K562 (cell line): Measurements from ENCODE around the gene TAPBPL. TPM values are rescaled to one million over a fixed set of nuclear protein-coding genes. Genes with fewer than 3 reads are reported as not detected.

Experiments
- ATAC-seq: fragments of 200-7000 bp; cut with Tn5 transposase; 3 replicates; pipeline ENCODE4 v1.9.1; 2020; ENCODE audit warnings: moderate library complexity
- BruUV-seq: library from RNA; stranded (reverse); fragments of 400-500 nt; replicated peaks from 2 replicates; lab custom pipeline; 2021; lab: Mats Ljungman, UMichigan
- CTCF ChIA-PET: fragments of 300-600 bp; formaldehyde crosslinking; extraction: SDS; loops from one replicate; lab custom pipeline; 2021; ENCODE audit warnings: low intra/inter-chr PET ratio; lab: Yijun Ruan, JAX
- POLR2A ChIA-PET: fragments of 300-600, 350-650 bp; sonication (Branson Sonifier 250); formaldehyde crosslinking; extraction: SDS; loops from one replicate; lab custom pipeline; 2021; ENCODE audit warnings: antibody characterized with exemption, inconsistent platforms; lab: Yijun Ruan, JAX
- DNase-seq, 4 experiments: peaks; one replicate each; pipeline versions ENCODE4 v3.0.0 to v3.0.0-alpha.2; 2011 to 2018; ENCODE audit warnings: low spot score in 3 of 4, mixed read lengths in 3 of 4; ENCODE audit errors: extremely low read depth in 1 of 4
- FAIRE-seq: peaks from 2 replicates; lab custom pipeline; 2011; peaks lifted over from hg19 to GRCh38; lab: Jason Lieb, UNC
- H2AFZ ChIP-seq: 2 replicates; pipeline ENCODE4 v1.6.0; 2011; ENCODE audit warnings: low read depth, low read length, control low read depth, inconsistent platforms
- H3K27ac ChIP-seq: fragments of 200-600 bp; 3 replicates; pipeline ENCODE4 v1.8.0; 2011; ENCODE audit warnings: low read depth, mild to moderate bottlenecking, control low read depth, inconsistent platforms, low read length, moderate library complexity, mixed read lengths; ENCODE audit errors: extremely low read depth
- H3K27me3 ChIP-seq, 2 experiments: fragments of 300-600 bp in 1 of 2; 2 replicates in 1 of 2; 3 replicates in 1 of 2; pipeline versions ENCODE4 v1.6.0 to v1.8.0; 2011; ENCODE audit warnings: inconsistent platforms in 2 of 2, low read length in 2 of 2, mild to moderate bottlenecking in 1 of 2, mixed read lengths in 1 of 2, moderate library complexity in 1 of 2; ENCODE audit not compliant: control insufficient read depth in 2 of 2, insufficient read depth in 2 of 2
- H3K36me3 ChIP-seq: fragments of 300-600 bp; 3 replicates; pipeline ENCODE4 v1.8.0; 2011; ENCODE audit warnings: mild to moderate bottlenecking, low read length, inconsistent platforms; ENCODE audit not compliant: control insufficient read depth, insufficient read depth
- H3K4me1 ChIP-seq, 2 experiments: fragments of 200-600 bp in 1 of 2; replicated peaks in 1 of 2; 2 replicates in 1 of 2; 3 replicates in 1 of 2; pipeline versions ENCODE4 v1.5.1 to v1.8.0; 2011; ENCODE audit warnings: inconsistent platforms in 2 of 2, low read length in 2 of 2, mild to moderate bottlenecking in 1 of 2, mixed read lengths in 1 of 2, moderate library complexity in 1 of 2; ENCODE audit not compliant: control insufficient read depth in 2 of 2, insufficient read depth in 2 of 2
- H3K4me2 ChIP-seq: 2 replicates; pipeline ENCODE4 v1.6.1; 2011; ENCODE audit warnings: low read length, control low read depth, inconsistent platforms, mixed read lengths; ENCODE audit not compliant: insufficient read depth
- H3K4me3 ChIP-seq: fragments of 200-600 bp; sonication (generic), shearing (Covaris generic); 2 replicates; pipeline ENCODE4 v1.5.1; 2016; ENCODE audit warnings: control low read depth, inconsistent platforms
- H3K79me2 ChIP-seq: fragments of 200-600 bp; 3 replicates; pipeline ENCODE4 v1.8.0; 2011; ENCODE audit warnings: low read length, inconsistent platforms; ENCODE audit not compliant: control insufficient read depth, insufficient read depth
- H3K9ac ChIP-seq, 2 experiments: 2 replicates each; pipeline versions ENCODE4 v1.6.0 to v1.6.1; 2011; ENCODE audit warnings: low read depth in 2 of 2, low read length in 2 of 2, control low read depth in 1 of 2, inconsistent platforms in 1 of 2, mild to moderate bottlenecking in 1 of 2, mixed read lengths in 1 of 2; ENCODE audit not compliant: insufficient read depth in 1 of 2
- H3K9me1 ChIP-seq: one replicate; pipeline ENCODE4 v1.6.0; 2011; ENCODE audit warnings: inconsistent platforms, mild to moderate bottlenecking, low read length, moderate library complexity; ENCODE audit not compliant: control insufficient read depth, insufficient read depth
- H3K9me3 ChIP-seq: replicated peaks from 2 replicates; pipeline ENCODE4 v1.5.1; 2011; ENCODE audit warnings: low read depth, low read length, inconsistent platforms; ENCODE audit not compliant: control insufficient read depth, insufficient read depth
- H4K20me1 ChIP-seq: replicated peaks from 2 replicates; pipeline ENCODE4 v1.6.1; 2011; ENCODE audit warnings: low read length, inconsistent platforms, mixed read lengths; ENCODE audit not compliant: control insufficient read depth, insufficient read depth
- DDX20 ChIP-seq: fragments of 450-650 bp; IDR thresholded peaks from 2 replicates; pipeline ENCODE4 v1.6.1; 2016; ENCODE audit warnings: missing genetic modification characterization, low read depth, mild to moderate bottlenecking, missing compliant biosample characterization, moderate library complexity
- EZH2 ChIP-seq: IDR thresholded peaks from 2 replicates; pipeline ENCODE4 v1.6.1; 2012; ENCODE audit warnings: low read depth, mild to moderate bottlenecking, inconsistent platforms, low read length, borderline replicate concordance
- GATAD2A ChIP-seq: fragments of 450-650 bp; IDR thresholded peaks from 2 replicates; pipeline ENCODE4 v1.6.1; 2017
- TCF3 ChIP-seq: sonication (generic); formaldehyde crosslinking; IDR thresholded peaks from 2 replicates; pipeline ENCODE4 v1.4.0; 2020; ENCODE audit warnings: mild to moderate bottlenecking, missing genetic modification reagents
- ZNF518B ChIP-seq: fragments of 250-450 bp; sonication (Bioruptor Pico); IDR thresholded peaks from 2 replicates; pipeline ENCODE4 v1.5.0; 2021; ENCODE audit warnings: mild to moderate bottlenecking, moderate library complexity
- ZNF76 ChIP-seq: fragments of 250-450 bp; sonication (Bioruptor Pico); IDR thresholded peaks from 2 replicates; pipeline ENCODE4 v1.4.0; 2020; ENCODE audit warnings: mild to moderate bottlenecking, moderate library complexity, borderline replicate concordance
- whole genome bisulfite sequencing: fragments of 100-300 bp; shearing (Covaris generic); methylation state at CpG from one replicate; pipeline ENCODE4 v1.1.6; 2016; ENCODE audit warnings: low coverage, mixed read lengths; ENCODE audit not compliant: insufficient coverage; ENCODE audit errors: missing lambda C conversion rate; 5-methylcytosine and 5-hydroxymethylcytosine counted together
- in situ Hi-C: fragments of 300-500 bp; cut with MboI; formaldehyde crosslinking; loops from 4 replicates; pipeline ENCODE4 v1.15.0; 2018; ENCODE audit warnings: inconsistent platforms, mixed read lengths
- intact Hi-C: fragments of 100-400 bp; cut with micrococcal nuclease; formaldehyde crosslinking; loops from 2 replicates; pipeline ENCODE4 v1.14.2; 2022
- polyA plus RNA-seq, 8 experiments: library from polyadenylated mRNA; depleted of rRNA in 4 of 8; stranded (reverse) in 5 of 8; unstranded in 3 of 8; fragments of >200 nt; fragmentation: Nextera tagmentation in 2 of 8; fragmentation: Illumina TruSeq in 1 of 8; extraction: Ambion mirVana in 2 of 8; extraction: Trizol in 1 of 8; gene quantifications; 2 replicates each; pipeline versions ENCODE4 v1.2.1 to v1.2.3, GENCODE V29; 2011 to 2014; ENCODE audit warnings: inconsistent platforms in 1 of 8, missing spikeins in 1 of 8
- total RNA-seq, 7 experiments: library from RNA; depleted of rRNA in 6 of 7; stranded (reverse); fragments of >200 nt in 6 of 7; fragmentation: Illumina TruSeq in 2 of 7; extraction: Trizol in 2 of 7; gene quantifications; 2 replicates each; pipeline versions ENCODE4 v1.2.1 to v1.2.3, GENCODE V29; 2011 to 2021; ENCODE audit warnings: low replicate concordance in 1 of 7
- TF ChIP-seq, protein P1 (sequence below): fragments of 250-450 bp; sonication (Bioruptor Pico); IDR thresholded peaks from 2 replicates; pipeline ENCODE4 v1.4.0; 2020

Gene TAPBPL
- total and polyA plus RNA-seq, 9 of the 15 experiments (the other 6 are each of a cell fraction or from before 2014, with no cell fraction given) = 0.29 to 1.6 (median 0.45) TPM

DNA sequence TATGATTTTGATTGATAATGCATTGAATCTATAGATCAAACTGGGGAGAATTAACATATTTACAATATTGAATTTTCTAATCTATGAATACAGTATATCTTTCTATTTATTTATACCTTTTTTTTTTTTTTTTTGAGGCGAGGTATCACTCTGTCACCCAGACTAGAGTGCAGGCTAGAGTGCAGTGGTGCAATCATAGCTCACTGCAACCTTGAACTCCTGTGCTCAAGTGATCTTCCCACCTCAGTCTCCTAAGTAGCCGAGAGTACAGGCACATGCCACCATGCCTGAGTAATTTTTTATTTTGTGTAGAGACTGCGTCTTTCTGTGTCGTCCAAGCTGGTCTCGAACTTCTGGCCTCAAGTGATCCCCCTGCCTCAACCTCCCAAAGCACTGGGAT lies 47.5 kb upstream of the TAPBPL start:
- H3K9me3 ChIP-seq = 0 out of 2 replicates have a peak, but pooled peaks cover 1% of the 10 kb centered on the region
- no peaks in the 10 kb centered on the region for H4K20me1 ChIP-seq
- no peak for DNase-seq
- in situ Hi-C loops = no loop called here
- no peak overlapping the region for H3K27ac ChIP-seq
- BruUV-seq = no TSS peak
- no peaks in the 10 kb centered on the region for H3K9me1 ChIP-seq
- intact Hi-C loops = no loop called here
- no peak overlapping the region for H3K9ac ChIP-seq
- no peak overlapping the region for H3K4me3 ChIP-seq
- H3K4me1 ChIP-seq = no peaks in the 10 kb centered on the region
- H2AFZ ChIP-seq = no peak overlapping the region
- H3K27me3 ChIP-seq = no peaks in the 10 kb centered on the region
- H3K79me2 ChIP-seq = no peaks in the 10 kb centered on the region
- no peak for ATAC-seq
- FAIRE-seq = no peak
- WGBS = 60% methylated on average over 4 of the region's 5 CpGs
- ChIA-PET POLR2A (interaction anchor here (0.8 kb wide), 1 partner anchor 12 kb away, joined by 3 read pairs; no protein-coding TSS in a partner anchor), CTCF (no interaction called here)
- H3K36me3 ChIP-seq = no peaks in the 10 kb centered on the region
- TF ChIP-seq GATAD2A (no peak), EZH2 (no peak), DDX20 (tag) (no peak), ZNF76 (CRISPR knock-in tag) (no peak), ZNF518B (CRISPR knock-in tag) (no peak), TCF3 (CRISPR knock-in tag) (no peak)
- TF ChIP-seq, protein P1, sequence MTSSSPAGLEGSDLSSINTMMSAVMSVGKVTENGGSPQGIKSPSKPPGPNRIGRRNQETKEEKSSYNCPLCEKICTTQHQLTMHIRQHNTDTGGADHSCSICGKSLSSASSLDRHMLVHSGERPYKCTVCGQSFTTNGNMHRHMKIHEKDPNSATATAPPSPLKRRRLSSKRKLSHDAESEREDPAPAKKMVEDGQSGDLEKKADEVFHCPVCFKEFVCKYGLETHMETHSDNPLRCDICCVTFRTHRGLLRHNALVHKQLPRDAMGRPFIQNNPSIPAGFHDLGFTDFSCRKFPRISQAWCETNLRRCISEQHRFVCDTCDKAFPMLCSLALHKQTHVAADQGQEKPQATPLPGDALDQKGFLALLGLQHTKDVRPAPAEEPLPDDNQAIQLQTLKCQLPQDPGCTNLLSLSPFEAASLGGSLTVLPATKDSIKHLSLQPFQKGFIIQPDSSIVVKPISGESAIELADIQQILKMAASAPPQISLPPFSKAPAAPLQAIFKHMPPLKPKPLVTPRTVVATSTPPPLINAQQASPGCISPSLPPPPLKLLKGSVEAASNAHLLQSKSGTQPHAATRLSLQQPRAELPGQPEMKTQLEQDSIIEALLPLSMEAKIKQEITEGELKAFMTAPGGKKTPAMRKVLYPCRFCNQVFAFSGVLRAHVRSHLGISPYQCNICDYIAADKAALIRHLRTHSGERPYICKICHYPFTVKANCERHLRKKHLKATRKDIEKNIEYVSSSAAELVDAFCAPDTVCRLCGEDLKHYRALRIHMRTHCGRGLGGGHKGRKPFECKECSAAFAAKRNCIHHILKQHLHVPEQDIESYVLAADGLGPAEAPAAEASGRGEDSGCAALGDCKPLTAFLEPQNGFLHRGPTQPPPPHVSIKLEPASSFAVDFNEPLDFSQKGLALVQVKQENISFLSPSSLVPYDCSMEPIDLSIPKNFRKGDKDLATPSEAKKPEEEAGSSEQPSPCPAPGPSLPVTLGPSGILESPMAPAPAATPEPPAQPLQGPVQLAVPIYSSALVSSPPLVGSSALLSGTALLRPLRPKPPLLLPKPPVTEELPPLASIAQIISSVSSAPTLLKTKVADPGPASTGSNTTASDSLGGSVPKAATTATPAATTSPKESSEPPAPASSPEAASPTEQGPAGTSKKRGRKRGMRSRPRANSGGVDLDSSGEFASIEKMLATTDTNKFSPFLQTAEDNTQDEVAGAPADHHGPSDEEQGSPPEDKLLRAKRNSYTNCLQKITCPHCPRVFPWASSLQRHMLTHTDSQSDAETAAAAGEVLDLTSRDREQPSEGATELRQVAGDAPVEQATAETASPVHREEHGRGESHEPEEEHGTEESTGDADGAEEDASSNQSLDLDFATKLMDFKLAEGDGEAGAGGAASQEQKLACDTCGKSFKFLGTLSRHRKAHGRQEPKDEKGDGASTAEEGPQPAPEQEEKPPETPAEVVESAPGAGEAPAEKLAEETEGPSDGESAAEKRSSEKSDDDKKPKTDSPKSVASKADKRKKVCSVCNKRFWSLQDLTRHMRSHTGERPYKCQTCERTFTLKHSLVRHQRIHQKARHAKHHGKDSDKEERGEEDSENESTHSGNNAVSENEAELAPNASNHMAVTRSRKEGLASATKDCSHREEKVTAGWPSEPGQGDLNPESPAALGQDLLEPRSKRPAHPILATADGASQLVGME (CRISPR knock-in tag) = no peak
- TF ChIP-seq, all 486 proteins: peak for 0
- no peak overlapping the region for H3K4me2 ChIP-seq
